ENCODE data around the gene CASP8AP2.

DNA sequence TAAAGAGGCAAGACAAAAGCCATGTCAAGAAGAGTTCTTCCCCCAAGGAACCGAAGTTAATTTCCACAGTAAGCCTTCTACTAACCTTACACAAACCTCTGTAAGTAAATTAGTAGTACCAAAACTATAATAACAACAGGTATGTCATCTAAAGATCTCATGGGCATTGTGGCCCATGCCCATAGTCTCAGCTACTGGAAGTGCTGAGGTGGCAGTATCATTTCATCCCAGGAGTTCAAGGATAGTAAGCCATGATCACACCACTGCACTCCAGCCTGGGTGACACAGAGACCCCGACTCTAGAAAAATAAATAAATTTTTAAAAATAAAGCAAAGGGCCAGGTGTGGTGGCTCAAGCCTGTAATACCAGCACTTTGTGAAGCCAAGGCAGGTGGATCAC lies 39.3 kb upstream of the CASP8AP2 start:
- TF ChIP-seq ZFP30 (CRISPR knock-in tag; IDR thresholded peaks at IDR 0.05) (no peak), SNAI2 (CRISPR knock-in tag; IDR thresholded peaks at IDR 0.05) (no peak), PATZ1 (CRISPR knock-in tag; IDR thresholded peaks at IDR 0.05; ENCODE audit: borderline replicate concordance) (no peak), ZFP3 (CRISPR knock-in tag; IDR thresholded peaks at IDR 0.05) (no peak), ARNTL (CRISPR knock-in tag; IDR thresholded peaks at IDR 0.05; ENCODE audit: borderline replicate concordance, low read depth) (no peak), ZC3H10 (CRISPR knock-in tag; IDR thresholded peaks at IDR 0.05) (no peak), TOX (CRISPR knock-in tag; IDR thresholded peaks at IDR 0.05; ENCODE audit: borderline replicate concordance) (no peak), RARB (CRISPR knock-in tag; IDR thresholded peaks at IDR 0.05) (no peak), ZNF8 (CRISPR knock-in tag; IDR thresholded peaks at IDR 0.05) (no peak), ISL1 (CRISPR knock-in tag; IDR thresholded peaks at IDR 0.05) (no peak)
- TF ChIP-seq, protein P1, sequence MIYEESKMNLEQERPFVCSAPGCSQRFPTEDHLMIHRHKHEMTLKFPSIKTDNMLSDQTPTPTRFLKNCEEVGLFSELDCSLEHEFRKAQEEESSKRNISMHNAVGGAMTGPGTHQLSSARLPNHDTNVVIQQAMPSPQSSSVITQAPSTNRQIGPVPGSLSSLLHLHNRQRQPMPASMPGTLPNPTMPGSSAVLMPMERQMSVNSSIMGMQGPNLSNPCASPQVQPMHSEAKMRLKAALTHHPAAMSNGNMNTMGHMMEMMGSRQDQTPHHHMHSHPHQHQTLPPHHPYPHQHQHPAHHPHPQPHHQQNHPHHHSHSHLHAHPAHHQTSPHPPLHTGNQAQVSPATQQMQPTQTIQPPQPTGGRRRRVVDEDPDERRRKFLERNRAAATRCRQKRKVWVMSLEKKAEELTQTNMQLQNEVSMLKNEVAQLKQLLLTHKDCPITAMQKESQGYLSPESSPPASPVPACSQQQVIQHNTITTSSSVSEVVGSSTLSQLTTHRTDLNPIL (CRISPR knock-in tag; IDR thresholded peaks at IDR 0.05; ENCODE audit: low read depth) = no peak

Data from SK-N-SH treated with all-trans-retinoic acid at 6 μM for 48 hours (cell line).